Measurements from ENCODE around the gene WTIP.
"Not testable (repeated sequence)": the region's sequence is repeated elsewhere in the genome, so short reads cannot be mapped to it uniquely, and the experiment has no call there.

Gene WTIP

GRCh38 chr19:34480971-34481841 is at the start of gene WTIP:
Gene WTIP, plus strand, starts transcription at chr19:34481758. Its CDS starts 217 bp downstream, at chr19:34481975.
- H3K4me3 ChIP-seq (ENCODE audit: low read depth in 1 of 2, low read length in 2 of 2): peak within 1 kb of the TSS; percentile 21 to 78
- H3K27me3 ChIP-seq (ENCODE audit: low read depth, low read length): no peaks in the 10 kb centered on the region
- no peak within 1 kb of the TSS for H3K27ac ChIP-seq (ENCODE audit: low read length)
- no peaks in the 10 kb centered on the region for H3K9me3 ChIP-seq (ENCODE audit: control insufficient read depth in 1 of 2, low read length in 2 of 2)
- no peaks in the 10 kb centered on the region for H3K36me3 ChIP-seq (ENCODE audit: control insufficient read depth in 1 of 2, insufficient read depth in 2 of 2, low read length in 2 of 2)
- peaks cover 0 to 25% of the 10 kb centered on the region in 2 donors for H3K4me1 ChIP-seq (ENCODE audit: control insufficient read depth in 1 of 2, insufficient read depth in 2 of 2, low read length in 2 of 2)

GRCh38 chr19:34432797-34433196 is 48.8 kb upstream of the WTIP start:
- H3K4me1 ChIP-seq (ENCODE audit: control insufficient read depth in 1 of 2, insufficient read depth in 2 of 2, low read length in 2 of 2): peaks cover 8 to 33% of the 10 kb centered on the region in 2 donors
- H3K27ac ChIP-seq (ENCODE audit: low read length): no peak overlapping the region
- H3K9me3 ChIP-seq (ENCODE audit: control insufficient read depth in 1 of 2, low read length in 2 of 2): no peaks in the 10 kb centered on the region
- H3K27me3 ChIP-seq (ENCODE audit: low read depth, low read length): no peaks in the 10 kb centered on the region
- peaks cover 12 to 30% of the 10 kb centered on the region in 2 donors for H3K36me3 ChIP-seq (ENCODE audit: control insufficient read depth in 1 of 2, insufficient read depth in 2 of 2, low read length in 2 of 2)
- no peak overlapping the region for H3K4me3 ChIP-seq (ENCODE audit: low read depth in 1 of 2, low read length in 2 of 2)

DNA sequence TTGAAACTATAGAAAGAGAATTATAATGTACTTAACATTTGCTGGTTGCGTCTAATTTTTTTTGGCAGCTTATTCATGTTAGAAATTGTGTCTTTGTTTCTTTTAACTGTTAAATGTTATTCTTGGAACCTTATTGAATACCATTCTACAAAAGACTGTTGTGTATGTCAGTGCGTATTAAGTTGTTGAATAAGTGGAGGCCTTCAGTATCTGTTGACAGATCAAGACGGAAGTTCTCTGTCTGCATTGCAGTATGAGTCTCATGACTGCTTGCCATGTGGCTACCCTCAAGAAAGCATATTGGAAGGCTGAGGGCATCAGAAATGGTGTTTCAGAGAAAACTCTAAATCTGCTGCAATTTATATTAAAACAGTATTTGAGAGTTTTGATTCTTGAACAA is 44.8 kb upstream of the WTIP start:
- H3K27ac ChIP-seq (ENCODE audit: low read length): no peak overlapping the region
- H3K36me3 ChIP-seq (ENCODE audit: control insufficient read depth in 1 of 2, insufficient read depth in 2 of 2, low read length in 2 of 2): peaks cover 32 to 50% of the 10 kb centered on the region in 2 donors
- H3K9me3 ChIP-seq (ENCODE audit: control insufficient read depth in 1 of 2, low read length in 2 of 2): no peaks in the 10 kb centered on the region
- H3K4me3 ChIP-seq (ENCODE audit: low read depth in 1 of 2, low read length in 2 of 2): no peak overlapping the region
- H3K27me3 ChIP-seq (ENCODE audit: low read depth, low read length): no peaks in the 10 kb centered on the region
- H3K4me1 ChIP-seq (ENCODE audit: control insufficient read depth in 1 of 2, insufficient read depth in 2 of 2, low read length in 2 of 2): peaks cover 0 to 7% of the 10 kb centered on the region in 2 donors

GRCh38 chr19:34448191-34448590 is 33.4 kb upstream of the WTIP start:
- Histone ChIP-seq H3K36me3 (ENCODE audit: control insufficient read depth in 1 of 2, insufficient read depth in 2 of 2, low read length in 2 of 2) (peaks cover 63 to 68% of the 10 kb centered on the region in 2 donors), H3K27ac (ENCODE audit: low read length) (no peak overlapping the region), H3K4me1 (ENCODE audit: control insufficient read depth in 1 of 2, insufficient read depth in 2 of 2, low read length in 2 of 2) (no peaks in the 10 kb centered on the region), H3K27me3 (ENCODE audit: low read depth, low read length) (no peaks in the 10 kb centered on the region), H3K9me3 (ENCODE audit: control insufficient read depth in 1 of 2, low read length in 2 of 2) (no peaks in the 10 kb centered on the region), H3K4me3 (ENCODE audit: low read depth in 1 of 2, low read length in 2 of 2) (no peak overlapping the region)

DNA sequence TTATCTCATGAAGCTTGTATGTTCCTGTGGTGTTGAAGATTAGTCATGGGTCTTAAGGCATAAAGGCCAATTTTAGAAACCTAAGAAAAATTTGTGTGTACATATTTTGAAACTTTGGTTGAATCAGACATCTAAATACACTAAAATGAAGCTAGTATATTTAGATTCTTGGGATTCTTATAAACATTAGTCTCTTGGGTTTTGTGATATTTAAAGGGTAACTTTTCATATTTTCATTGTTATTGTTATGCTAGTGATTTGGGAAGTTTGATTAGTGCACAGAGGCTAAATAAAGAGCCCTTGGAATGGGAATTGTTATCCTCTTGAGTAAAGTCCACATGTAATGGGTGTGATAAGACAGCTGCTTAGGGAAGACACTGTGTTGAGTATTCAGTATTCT is 28.8 kb upstream of the WTIP start:
- Histone ChIP-seq H3K27me3 (ENCODE audit: low read depth, low read length) (no peaks in the 10 kb centered on the region), H3K4me1 (ENCODE audit: control insufficient read depth in 1 of 2, insufficient read depth in 2 of 2, low read length in 2 of 2) (no peaks in the 10 kb centered on the region), H3K4me3 (ENCODE audit: low read depth in 1 of 2, low read length in 2 of 2) (no peak overlapping the region), H3K36me3 (ENCODE audit: control insufficient read depth in 1 of 2, insufficient read depth in 2 of 2, low read length in 2 of 2) (peaks cover 50% of the 10 kb centered on the region in 2 donors), H3K9me3 (ENCODE audit: control insufficient read depth in 1 of 2, low read length in 2 of 2) (no peaks in the 10 kb centered on the region), H3K27ac (ENCODE audit: low read length) (no peak overlapping the region)

- H3K27ac ChIP-seq (ENCODE audit: low read length): no peak overlapping the region
- H3K36me3 ChIP-seq (ENCODE audit: control insufficient read depth in 1 of 2, insufficient read depth in 2 of 2, low read length in 2 of 2): peaks cover 50 to 54% of the 10 kb centered on the region in 2 donors
- H3K4me3 ChIP-seq (ENCODE audit: low read depth in 1 of 2, low read length in 2 of 2): no peak overlapping the region
- H3K4me1 ChIP-seq (ENCODE audit: control insufficient read depth in 1 of 2, insufficient read depth in 2 of 2, low read length in 2 of 2): no peaks in the 10 kb centered on the region
- H3K27me3 ChIP-seq (ENCODE audit: low read depth, low read length): no peaks in the 10 kb centered on the region
- H3K9me3 ChIP-seq (ENCODE audit: control insufficient read depth in 1 of 2, low read length in 2 of 2): no peaks in the 10 kb centered on the region
Observed at GRCh38 chr19:34454091-34454490, 27.5 kb upstream of the WTIP start.

GRCh38 chr19:34454685-34455084 is 26.9 kb upstream of the WTIP start:
- H3K4me1 ChIP-seq (ENCODE audit: control insufficient read depth in 1 of 2, insufficient read depth in 2 of 2, low read length in 2 of 2): no peaks in the 10 kb centered on the region

DNA sequence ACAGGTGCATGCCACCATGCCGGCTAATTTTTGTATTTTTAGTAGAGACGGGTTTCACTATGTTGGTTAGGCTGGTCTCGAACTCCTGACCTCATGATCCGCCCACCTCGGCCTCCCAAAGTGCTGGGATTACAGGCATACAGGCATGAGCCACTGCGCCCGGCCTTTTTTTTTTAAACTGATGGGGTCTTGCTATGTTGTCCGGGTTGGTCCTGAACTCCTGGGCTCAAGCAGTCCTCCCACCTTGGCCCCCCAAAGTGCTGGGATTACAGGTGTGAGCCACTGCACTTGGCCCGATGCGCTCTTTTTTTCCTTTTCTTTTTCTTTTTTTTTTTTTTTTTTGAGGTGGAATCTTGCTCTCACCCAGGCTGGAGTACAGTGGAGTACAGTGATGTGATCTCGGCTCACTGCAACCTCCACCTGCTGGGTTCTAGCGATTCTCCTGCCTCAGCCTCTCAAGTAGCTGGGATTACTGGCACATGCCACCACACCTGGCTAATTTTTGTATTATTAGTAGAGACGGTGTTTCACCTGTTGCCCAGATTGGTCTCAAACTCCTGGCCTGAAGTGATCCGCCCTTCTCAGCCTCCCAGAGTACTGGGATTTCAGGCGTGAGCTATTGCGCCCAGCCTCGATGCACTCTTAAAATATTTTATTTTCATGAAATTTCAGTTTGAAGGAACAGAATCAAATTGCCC is 25.6 kb upstream of the WTIP start:
- H3K4me3 ChIP-seq (ENCODE audit: low read depth in 1 of 2, low read length in 2 of 2); H3K4me1 ChIP-seq (ENCODE audit: control insufficient read depth in 1 of 2, insufficient read depth in 2 of 2, low read length in 2 of 2); H3K9me3 ChIP-seq (ENCODE audit: control insufficient read depth in 1 of 2, low read length in 2 of 2); H3K27ac ChIP-seq (ENCODE audit: low read length); H3K27me3 ChIP-seq (ENCODE audit: low read depth, low read length): not testable (repeated sequence)
- H3K36me3 ChIP-seq (ENCODE audit: control insufficient read depth in 1 of 2, insufficient read depth in 2 of 2, low read length in 2 of 2): peaks cover 60 to 63% of the 10 kb centered on the region in 2 donors

More at GRCh38 chr19:34454685-34455084, 26.9 kb upstream of the WTIP start:
- H3K4me3 ChIP-seq (ENCODE audit: low read depth in 1 of 2, low read length in 2 of 2): no peak overlapping the region
- H3K36me3 ChIP-seq (ENCODE audit: control insufficient read depth in 1 of 2, insufficient read depth in 2 of 2, low read length in 2 of 2): peaks cover 56 to 58% of the 10 kb centered on the region in 2 donors
- no peak overlapping the region for H3K27ac ChIP-seq (ENCODE audit: low read length)
- H3K9me3 ChIP-seq (ENCODE audit: control insufficient read depth in 1 of 2, low read length in 2 of 2): no peaks in the 10 kb centered on the region
- H3K27me3 ChIP-seq (ENCODE audit: low read depth, low read length): no peaks in the 10 kb centered on the region

DNA sequence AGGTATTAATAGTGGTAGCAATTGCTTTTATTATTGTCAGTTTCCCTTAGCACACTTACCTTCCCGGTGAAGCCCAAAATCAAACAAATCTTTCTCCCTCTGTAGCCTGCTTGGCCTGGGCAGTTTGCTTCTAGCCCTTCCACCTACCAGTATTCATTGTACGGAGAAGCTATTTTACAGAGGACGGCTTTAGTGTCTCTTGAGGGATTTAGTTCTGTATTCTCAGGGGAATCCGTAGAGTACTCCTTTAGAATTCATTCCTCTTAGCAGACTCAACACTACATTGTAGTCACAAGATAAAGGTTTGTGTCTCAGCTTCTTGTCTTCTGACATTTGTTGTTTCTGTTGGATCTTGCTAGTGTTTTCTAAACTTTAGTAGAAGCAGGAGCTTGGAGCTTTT is 24.1 kb upstream of the WTIP start:
- Histone ChIP-seq H3K9me3 (ENCODE audit: control insufficient read depth in 1 of 2, low read length in 2 of 2) (no peaks in the 10 kb centered on the region), H3K27me3 (ENCODE audit: low read depth, low read length) (no peaks in the 10 kb centered on the region), H3K27ac (ENCODE audit: low read length) (no peak overlapping the region), H3K4me3 (ENCODE audit: low read depth in 1 of 2, low read length in 2 of 2) (no peak overlapping the region), H3K36me3 (ENCODE audit: control insufficient read depth in 1 of 2, insufficient read depth in 2 of 2, low read length in 2 of 2) (peaks cover 64 to 68% of the 10 kb centered on the region in 2 donors), H3K4me1 (ENCODE audit: control insufficient read depth in 1 of 2, insufficient read depth in 2 of 2, low read length in 2 of 2) (peaks cover 7% of the 10 kb centered on the region in 2 donors)

- Histone ChIP-seq H3K36me3 (ENCODE audit: control insufficient read depth in 1 of 2, insufficient read depth in 2 of 2, low read length in 2 of 2) (peaks cover 62 to 66% of the 10 kb centered on the region in 2 donors), H3K4me3 (ENCODE audit: low read depth in 1 of 2, low read length in 2 of 2) (no peak overlapping the region), H3K27ac (ENCODE audit: low read length) (no peak overlapping the region), H3K4me1 (ENCODE audit: control insufficient read depth in 1 of 2, insufficient read depth in 2 of 2, low read length in 2 of 2) (peaks cover 7% of the 10 kb centered on the region in 2 donors), H3K9me3 (ENCODE audit: control insufficient read depth in 1 of 2, low read length in 2 of 2) (no peaks in the 10 kb centered on the region), H3K27me3 (ENCODE audit: low read depth, low read length) (no peaks in the 10 kb centered on the region)
Observed at GRCh38 chr19:34458677-34459076, 22.9 kb upstream of the WTIP start.

GRCh38 chr19:34459614-34460013 is 21.9 kb upstream of the WTIP start:
- Histone ChIP-seq H3K27ac (ENCODE audit: low read length) (no peak overlapping the region), H3K4me1 (ENCODE audit: control insufficient read depth in 1 of 2, insufficient read depth in 2 of 2, low read length in 2 of 2) (peaks cover 7% of the 10 kb centered on the region in 2 donors), H3K4me3 (ENCODE audit: low read depth in 1 of 2, low read length in 2 of 2) (no peak overlapping the region), H3K9me3 (ENCODE audit: control insufficient read depth in 1 of 2, low read length in 2 of 2) (no peaks in the 10 kb centered on the region), H3K36me3 (ENCODE audit: control insufficient read depth in 1 of 2, insufficient read depth in 2 of 2, low read length in 2 of 2) (peaks cover 62 to 63% of the 10 kb centered on the region in 2 donors), H3K27me3 (ENCODE audit: low read depth, low read length) (no peaks in the 10 kb centered on the region)
